ENCODE data around the gene EEF2.

EEF2 gene

DNA sequence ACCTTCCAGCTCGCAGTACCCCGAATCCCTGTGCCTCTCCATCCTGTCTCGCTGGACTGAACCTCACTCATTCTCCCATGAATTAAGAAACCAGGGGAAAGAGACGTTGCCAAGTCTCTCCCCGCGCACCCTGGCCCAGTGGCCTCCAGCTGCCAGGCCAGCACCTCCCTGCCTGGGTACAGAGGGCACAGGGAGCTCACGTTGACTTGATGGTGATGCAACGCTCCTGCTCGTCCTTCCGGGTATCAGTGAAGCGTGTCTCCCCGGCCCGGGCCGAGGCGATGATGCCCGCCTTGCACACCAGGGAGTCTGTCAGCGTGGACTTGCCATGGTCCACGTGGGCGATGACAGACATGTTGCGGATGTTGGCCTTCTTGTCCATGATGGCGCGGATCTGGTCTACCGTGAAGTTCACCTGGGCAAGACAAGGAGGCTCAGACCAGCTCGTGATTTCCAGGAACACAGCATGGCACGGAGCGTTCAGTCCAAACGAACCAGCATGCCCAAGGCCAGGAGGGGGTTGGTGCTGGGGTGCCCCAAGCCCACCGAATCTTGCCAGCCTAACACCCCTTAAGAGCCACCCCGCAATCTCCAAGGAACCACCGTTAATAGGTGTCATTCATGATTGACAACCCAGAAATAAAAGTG, 1.2 kb downstream of the EEF2 start:
- no peak for DNase-seq

DNA sequence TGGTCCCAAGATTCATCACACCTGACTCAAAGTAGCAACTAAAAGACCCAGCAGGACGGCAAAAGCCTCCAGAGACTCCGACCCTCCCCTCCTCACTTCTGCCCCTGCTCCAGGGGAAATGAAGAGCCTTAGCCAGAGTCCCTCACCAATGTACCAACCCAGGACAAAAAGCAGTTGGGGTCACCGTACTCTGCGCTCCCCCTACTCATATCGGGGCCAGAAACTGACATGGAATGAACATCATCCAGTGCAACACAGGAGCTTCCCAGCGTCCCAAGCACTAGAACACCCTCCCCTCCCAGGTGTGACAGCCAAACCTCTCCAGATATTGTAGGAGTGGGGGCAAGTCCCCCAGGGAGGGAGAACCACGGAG, 1.7 kb downstream of the EEF2 start:
- DNase-seq = no peak

DNA sequence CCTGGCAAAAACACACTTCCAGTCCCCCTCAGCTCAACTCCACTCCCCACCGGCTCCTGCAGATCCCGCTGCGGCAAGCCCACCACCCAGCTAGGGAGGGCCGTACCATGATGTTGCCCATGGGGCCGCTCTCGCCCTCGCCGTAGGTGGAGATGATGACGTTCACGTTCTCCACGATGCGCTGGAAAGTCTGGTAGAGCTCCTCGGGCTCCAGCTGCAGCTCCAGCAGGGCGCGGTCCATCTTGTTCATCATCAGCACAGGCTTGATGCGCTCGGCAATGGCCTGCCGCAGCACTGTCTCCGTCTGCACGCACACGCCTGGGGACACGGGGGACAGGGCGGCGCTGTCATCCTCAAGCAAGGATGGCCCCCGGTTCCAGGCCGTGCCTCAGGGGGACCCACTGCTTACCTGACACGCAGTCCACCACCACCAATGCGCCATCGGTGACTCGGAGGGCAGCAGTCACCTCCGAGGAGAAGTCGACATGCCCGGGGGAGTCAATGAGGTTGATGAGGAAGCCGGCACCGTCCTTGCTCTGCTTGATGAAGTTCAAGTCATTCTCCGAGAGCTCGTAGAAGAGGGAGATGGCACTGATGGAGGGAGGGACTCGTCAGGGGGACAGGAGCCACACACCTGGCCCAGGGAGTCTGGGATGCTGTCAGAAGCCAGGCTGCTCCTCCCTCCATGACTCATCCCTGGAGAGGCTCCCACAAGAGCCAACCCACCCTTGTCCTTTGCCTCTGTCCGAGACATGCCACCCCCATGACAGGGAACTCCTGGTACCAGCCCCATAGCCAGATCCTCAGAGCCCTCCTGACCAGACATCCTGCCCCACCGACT, 2.3 kb downstream of the EEF2 start:
- no peak for DNase-seq

DNA sequence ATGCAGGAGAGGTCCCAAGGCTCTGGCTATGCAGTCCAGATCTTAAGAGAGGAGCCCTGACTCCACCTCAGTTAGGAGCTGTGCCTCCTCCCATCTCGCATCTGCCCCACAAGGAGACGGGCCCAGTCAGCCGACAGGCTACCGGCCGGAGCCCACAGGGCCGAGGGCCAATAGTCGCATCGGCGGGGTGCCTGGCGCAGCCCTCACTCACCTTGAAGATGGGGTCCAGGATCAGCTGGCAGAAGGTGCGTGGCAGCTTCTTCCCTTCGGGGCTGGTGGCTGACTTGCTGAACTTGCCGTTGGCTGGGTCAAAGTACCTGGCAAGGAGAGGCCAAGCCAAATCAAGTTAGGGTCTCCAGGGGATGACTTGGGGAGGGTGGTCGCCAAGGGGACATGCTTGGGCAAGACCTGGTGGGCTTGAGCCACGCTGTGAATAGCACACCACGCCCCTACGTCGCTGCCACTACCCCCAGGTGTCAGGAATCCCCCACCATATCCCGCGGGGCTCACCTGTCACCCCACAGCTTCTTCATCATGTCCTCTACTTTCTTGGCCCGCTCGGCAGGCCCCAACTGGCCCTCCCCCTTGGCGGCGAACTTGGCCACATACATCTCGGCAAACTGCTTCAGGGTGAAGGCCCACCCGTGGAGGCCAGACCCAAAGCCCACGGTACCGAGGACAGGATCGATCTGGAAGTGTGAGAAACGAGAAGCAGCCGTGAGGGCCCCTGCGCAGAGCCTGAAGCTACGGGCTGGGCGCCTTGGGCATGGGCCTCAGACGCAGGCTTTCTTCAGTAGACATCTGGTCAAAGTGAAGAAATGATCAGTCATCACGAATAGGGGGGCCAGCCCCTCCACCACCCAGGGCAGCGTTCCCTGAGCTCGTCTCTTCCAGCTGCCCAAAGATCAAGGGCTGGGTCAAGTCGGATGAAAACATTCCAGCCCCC, 3.3 kb downstream of the EEF2 start:
- no peak for DNase-seq

DNA sequence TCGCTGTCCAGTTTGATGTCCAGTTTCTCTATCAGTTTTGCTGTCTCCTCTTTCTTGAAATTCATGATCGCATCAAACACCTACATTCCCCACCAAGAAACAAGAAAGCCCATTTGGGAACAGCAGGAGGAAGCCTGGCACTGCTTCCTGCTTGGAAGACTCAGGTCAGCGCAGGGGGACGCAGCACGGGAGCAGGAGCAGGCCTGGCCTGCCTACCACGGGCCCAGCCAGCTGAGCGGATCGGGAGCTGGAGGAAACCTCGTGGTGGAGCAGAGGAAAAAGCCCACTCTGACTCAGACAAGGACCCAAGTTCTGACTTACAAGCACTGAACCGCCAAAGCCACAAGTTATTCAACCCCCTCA, 3.9 kb downstream of the EEF2 start:
- no peak for DNase-seq

DNA sequence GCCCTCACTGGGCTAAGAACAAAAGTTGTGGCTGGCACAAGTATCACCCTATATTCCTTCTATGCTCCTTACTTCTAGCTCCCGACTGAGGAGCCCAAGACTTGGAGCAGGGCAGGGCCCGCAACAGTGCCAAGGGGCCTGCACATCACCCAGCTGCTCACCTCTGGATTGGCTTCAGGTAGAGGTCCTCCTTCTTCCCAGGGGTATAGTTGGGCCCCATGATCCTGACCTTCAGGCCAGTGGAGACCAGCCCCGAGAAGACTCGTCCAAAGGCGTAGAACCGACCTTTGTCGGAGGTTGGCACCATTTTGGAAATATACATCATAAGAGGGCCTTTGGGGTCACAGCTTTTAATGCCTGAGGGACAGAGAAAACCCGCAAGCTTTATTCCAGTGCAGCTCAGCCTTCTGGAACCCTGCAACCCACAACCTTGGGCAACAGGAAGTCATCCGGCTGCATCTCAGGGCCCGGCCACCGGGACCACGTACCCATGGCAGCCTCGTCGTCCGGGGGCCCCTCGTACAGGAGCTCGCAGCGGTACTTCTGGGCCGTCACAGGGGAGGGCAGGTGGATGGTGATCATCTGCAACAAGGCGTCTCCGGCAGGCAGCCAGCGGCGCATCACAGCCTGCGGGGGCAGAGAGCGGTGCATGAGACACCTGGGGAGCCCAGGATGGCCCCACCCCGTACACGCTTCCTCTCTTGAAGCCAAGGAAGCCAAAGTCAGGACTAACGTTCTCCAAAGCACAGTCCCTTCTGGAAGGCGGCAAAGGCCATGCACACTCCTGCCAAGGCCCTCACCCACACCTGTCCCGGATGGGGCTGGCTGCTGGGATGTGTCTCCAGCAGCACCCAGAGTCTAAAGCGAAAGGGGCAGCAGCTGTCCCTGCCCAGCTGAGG, 4.7 kb downstream of the EEF2 start:
- no peak for DNase-seq

DNA sequence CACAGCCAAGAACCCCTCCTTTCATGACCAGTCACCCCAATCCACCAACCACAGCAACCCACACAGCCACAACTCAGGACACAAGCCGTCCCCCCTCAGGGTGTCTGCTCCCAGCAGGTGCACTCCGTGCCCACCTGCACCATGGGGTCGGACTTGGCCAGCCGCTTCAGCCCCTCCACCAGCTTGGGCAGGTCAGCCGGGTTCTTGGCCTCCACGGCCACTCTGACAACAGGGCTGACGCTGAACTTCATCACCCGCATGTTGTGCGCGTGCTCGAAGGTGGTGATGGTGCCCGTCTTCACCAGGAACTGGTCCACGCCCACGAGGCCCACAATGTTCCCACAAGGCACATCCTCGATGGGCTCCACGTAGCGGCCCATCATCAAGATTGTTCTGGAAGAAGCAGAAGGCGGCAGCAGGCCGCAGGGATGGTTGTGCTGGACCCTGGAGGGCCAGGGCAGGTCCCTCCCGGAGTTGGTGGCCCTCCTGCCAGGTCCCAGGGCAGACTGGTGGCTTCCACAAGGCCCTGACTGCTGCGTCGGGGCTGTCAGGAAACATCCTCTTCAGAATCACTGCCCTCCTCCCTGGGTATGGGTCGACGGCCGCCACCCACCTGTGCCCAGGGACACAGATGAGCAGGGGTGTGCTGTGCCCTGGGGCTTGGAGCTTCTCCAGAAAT, 5.5 kb downstream of the EEF2 start:
- DNase-seq = no peak

DNA sequence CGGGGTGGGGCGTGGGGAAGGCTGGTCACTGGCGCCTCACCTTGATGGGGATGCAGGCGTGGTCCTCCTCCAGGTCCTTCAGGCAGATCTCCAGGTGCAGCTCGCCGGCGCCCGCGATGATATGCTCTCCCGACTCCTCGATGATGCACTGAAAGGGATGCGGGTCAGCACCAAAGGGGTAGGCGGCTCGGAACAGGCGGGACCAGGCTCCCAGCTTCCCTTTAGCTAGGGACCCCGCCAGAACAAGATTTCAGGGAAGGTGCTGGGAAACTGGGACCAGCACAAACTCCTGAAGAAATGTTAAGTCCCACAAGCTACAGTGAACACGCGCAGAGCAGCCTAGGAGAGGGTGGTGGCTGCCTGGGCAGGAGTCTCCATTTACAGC, 6.0 kb downstream of the EEF2 start:
- no peak for DNase-seq

DNA sequence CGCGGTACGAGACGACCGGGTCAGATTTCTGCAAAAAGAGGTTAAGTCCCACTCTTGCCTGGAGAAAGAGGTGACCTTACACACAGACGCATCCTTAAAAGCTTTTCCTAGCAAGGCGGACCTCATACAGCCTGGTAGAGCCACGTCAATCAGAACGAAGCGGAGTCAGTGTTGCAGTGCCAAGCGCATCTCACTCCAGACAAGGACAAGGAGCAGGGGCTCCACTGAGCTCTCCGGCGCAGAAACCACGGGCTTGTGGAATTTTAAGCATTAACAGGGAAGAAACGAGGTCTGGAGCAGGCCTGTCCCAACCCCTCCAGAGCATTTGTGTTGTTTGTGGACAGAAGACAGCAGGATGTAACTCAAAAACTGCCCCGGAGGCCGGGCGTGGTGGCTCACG, 7.1 kb downstream of the EEF2 start:
- no peak for DNase-seq

DNA sequence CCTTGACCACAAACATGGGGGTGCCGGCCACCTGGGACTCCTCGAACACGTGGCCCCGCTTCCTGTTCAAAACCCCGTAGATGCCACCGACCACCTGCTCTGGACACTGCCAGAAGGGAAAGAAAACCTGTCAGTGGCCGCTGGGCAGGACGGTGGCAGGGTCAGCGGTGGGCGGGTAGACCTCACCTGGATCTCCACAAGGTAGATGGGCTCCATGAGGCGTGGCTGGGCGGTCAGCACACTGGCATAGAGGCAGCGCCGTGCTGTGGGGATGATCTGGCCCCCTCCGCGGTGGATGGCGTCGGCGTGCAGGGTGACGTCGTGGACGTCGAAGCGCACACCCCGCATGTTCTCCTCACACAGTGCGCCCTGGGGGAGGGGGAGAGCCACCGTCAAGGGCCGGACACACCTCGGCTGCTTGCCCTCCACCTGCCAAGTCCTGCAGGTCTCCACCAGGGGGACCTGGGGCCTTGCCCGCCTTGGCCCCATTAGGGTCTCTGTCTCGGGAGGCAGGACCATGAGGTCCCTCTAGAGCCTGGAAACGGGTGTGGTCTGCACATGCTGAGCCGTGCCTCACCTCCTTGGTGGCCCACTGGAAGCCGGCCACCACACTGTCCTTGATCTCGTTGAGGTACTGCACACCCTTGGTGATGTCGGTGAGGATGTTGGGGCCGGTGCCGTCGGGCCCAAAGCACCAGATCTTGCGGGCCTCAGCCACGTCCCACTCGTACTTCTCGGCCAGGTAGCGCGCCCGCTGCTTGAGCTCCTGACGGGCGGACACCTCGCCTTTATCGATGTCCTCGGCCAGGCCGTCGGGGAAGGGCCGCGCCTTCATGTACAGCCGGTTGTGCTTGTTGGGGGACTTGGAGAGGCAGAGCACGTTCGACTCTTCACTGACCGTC, 7.8 kb downstream of the EEF2 start:
- no peak for DNase-seq

DNA sequence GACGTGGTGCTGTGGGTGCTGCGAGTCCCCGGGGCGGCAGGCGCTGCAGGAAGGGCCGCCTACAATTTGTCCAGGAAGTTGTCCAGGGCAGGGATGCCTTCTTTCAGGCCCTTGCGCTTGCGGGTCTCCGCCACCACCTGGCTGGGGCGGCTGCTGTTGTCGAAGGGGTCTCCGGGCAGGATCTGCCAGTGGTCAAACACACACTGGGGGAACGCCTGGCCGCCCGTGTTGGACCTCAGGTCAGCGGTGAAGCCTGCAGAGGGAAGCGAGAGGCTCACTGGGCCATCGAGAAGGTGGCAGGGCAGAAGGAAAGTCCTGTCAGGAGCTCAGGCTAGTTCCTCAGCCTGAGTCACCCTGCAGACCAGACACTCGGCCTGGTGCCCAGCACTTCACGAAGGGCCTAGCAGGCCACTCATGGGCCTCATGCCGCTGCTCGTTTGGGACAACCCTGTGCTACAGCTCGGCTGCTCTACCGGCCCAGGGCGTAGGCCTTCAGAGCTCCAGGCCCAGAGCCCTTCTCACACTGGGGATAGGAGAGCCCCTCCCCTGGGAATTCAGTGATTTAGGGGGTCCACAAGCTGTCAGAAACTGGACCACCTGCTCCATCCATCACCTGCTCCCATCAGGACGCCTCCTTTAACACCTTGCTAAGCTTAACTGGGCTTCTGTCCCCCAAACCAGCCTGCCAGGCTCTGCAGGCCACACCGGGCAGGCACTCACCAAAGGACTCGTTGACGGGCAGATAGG, 8.6 kb downstream of the EEF2 start:
- DNase-seq = no peak

DNA sequence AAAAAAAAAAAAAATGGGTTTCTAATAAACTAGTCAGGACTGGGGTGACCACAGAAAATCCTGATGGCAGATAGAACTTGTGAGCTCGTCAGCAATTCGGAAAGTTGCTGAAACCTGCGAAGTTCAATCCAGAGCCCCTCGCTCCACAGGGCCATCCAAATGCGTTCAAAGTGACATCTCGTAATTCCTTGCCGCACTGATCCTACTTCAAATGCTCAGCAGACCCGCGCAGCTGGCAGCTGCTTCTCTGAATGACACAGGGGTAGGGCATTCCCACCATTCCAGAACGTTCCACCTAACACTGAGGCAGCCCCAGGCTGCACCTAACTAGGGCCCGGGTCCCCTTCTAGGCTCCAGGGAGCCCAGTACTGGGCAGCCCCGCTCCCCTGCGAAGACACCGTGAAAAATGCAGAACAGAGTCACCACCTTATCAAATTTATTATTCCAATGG, 9.6 kb downstream of the EEF2 start:
- DNase-seq = no peak

DNA sequence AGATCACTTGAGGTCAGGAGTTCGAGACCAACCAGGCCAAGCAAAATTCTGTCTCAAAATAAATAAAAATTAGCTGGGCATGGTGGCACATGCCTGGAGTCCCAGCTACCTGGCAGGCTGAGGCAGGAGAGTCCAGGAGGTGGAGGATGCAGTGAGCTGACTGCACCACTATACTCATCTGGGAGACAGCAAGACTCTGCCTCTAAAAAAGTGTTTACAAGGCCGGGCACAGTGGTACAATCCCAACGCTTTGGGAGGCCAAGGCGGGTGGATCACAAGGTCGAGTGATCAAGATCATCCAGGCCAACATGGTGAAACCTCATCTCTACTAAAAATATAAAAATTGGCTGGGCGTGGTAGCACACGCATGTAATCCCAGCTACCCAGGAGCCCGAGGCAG, 10.1 kb downstream of the EEF2 start:
- DNase-seq = no peak

DNA sequence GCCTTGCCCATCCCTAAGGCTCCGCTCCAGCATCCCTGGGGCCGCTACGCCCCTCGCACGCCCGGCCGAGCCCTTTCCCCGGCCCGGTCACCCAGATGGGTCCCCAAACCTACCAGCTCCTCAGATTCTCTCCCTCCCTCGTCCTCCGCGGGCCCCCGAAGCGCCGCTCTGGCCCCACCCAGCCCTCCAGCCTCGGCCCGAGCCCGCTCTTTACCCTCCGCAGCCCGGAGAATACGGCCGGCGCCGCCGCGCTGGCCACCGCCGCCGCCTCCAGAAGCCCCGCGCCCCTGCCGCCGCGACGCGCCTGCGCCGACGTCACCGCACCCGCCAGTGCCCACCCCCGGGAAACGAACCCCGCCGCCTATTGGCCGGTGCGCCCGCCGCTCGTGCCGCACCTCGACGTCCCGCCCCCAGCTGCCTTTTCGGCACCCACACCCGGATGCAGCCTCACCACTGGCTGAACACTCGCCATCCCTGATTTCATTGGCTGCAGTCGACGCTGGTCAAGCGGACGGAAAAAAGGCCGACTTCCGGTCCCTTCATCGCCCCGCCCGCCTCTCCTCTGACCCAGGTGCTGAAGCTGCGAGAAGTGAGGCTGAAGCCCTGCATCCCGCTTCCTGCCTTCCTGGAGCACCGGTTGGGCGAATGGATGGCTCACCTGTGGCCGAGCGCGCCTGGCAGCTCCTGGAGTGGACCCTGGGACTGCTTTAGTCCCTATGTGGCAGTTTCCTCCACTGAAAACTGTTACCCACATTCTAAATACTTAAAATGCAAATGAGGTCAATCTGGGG, 14.3 kb downstream of the EEF2 start, which contains the start of gene DAPK3:
Gene DAPK3, minus strand, starts transcription at position 292 of the 791 bp plus-strand sequence. CDS start 1,364 bp downstream, outside the sequence.
- DNase-seq = peak; percentile 71

DNA sequence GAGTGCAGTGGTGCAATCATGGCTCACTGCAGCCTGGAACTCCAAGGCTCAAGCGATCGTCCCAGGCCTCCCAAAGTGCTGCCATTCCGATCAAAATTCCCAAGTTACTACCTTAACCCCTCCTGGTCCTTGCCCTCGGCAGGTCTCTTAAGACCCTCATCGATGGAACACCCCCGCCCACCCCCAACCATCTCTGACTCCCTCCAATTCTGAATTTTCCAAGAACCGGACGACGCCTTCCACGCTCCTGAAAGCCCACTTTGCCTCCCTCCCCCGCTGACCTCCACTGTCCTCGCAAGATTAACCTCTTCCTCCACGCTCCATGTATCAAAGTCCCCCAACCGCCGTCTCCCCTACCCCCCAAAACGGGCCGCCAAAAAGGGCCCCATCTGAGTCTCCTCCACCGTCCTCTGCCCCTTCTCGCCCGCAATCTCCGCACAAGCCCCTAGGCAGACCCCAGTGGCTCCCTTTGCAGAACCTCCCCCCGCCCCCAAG, 14.9 kb downstream of the EEF2 start:
- no peak for DNase-seq

DNA sequence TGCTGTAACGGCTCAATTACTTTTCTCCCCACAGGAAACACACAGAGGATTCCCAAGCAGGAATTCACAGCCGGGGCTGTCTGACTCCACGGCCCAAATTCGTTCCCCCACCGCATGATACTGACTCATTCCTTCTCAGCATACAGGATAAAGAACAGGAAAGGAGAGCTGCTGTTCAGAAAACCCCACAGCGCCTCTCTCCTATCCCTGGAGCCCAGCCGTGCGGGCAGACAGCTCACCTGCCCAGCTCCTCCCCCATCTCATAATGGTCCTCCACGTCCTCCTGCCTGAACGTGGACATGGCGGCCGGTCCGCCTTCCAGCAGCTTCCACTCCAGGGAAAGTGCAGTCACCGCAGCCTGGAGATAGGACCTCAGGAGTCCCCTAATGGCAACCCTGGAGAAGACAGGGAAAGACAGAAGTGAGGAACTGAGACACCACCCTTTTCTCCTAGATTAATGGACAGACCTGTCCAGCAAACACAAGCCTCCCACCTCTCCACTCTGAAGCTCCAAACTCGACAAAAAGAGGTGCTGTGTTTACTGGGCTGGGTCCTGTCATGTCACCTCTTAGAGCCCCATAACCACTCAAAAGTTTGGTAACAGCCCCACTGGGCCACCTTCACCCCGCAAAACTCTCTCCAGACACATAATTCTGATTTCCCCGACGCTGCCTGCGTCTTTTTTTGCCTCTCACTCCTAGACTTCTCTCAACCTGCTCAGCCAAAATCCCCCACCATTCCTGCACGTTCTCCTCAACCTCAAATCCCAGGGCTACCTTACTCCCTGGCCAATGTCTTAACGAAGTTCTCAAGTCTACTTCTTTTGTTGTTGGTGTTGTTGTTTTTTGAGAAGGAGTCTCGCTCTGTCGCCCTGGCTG, 15.6 kb downstream of the EEF2 start:
- no peak for DNase-seq

DNA sequence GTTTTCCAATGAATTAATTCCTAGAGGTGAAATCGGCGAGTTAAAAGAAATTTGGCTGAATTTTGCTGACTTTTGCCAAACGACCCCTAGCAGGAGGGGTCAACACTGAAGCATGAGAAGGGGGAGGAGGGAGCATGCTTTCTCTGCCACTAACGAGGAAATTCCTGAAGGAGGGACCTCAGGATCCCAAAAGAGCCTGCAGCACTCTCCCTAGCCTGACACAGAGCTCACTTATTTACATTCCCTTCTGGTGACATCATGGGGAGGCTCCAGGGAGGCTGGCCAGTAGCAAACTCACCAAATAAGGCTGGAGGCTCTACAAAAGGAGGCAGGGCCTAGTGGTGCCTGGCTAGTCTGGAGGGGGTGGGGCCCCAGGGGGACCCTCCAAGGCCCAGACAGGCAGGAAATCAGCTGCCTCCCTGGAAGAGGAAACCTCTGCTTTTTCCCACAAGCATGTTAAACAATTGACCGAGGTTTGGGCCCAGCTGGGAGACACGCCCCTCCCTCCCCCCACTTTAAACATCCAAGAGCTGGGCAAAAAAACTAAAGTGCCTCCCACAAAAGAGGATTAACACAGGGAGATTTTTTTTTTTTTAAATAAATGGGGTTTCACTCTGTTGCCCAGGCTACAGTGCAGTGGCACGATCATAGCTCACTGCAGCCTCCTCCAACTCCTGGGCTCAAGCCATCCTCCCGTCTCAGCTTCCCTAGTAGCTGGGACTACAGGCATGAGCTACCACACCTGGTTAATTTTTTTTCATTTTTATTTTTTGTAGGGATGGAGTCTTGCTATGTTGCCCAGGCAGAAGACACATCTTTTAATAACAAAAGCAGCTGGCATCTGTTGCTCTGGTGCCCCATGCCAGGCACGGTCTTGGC, 16.5 kb downstream of the EEF2 start:
- peak; percentile 4 for DNase-seq

All from NCI-H1694 (cell line).